ENCODE results near the gene RIN2.
"Not testable (repeated sequence)": the region's sequence is repeated elsewhere in the genome, so short reads cannot be mapped to it uniquely, and the experiment has no call there.

GRCh38 chr20:19754201-19754600 lies 3.9 kb upstream of the RIN2 start:
- TF ChIP-seq CTCF, POLR2A (IDR thresholded peaks at IDR 0.05): not testable (repeated sequence)
